ENCODE results near the gene ZNF469. TPM values are rescaled to one million over a fixed set of nuclear protein-coding genes. Genes with fewer than 3 reads are reported as not detected.

The ZNF469 gene
- total and polyA plus RNA-seq, 2 of the 13 experiments (the other 11 are each of a cell fraction or from before 2014, with no cell fraction given) = not detected

DNA sequence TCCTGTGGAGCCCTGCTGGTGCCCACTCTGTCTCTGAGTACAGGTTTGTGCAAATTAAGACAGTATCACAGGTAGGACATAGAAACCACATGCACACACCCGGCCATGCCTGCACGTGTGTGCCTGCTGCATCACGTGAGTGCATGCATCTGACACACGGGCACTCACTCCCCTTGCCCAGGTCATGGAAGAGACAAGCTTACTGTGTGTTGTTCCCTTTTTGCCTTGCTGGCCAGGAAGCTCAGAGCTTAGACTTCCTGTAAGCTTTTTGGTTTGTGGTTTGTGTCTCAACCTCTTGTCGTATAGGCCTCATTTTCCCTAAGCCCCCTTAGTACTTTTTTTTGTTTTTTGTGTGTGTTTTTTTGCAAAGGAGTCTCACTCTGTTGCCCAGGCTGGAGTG is 25.0 kb downstream of the ZNF469 start (continued):
- TF ChIP-seq NFKBIZ (CRISPR knock-in tag; IDR thresholded peaks at IDR 0.05) = no peak

DNA sequence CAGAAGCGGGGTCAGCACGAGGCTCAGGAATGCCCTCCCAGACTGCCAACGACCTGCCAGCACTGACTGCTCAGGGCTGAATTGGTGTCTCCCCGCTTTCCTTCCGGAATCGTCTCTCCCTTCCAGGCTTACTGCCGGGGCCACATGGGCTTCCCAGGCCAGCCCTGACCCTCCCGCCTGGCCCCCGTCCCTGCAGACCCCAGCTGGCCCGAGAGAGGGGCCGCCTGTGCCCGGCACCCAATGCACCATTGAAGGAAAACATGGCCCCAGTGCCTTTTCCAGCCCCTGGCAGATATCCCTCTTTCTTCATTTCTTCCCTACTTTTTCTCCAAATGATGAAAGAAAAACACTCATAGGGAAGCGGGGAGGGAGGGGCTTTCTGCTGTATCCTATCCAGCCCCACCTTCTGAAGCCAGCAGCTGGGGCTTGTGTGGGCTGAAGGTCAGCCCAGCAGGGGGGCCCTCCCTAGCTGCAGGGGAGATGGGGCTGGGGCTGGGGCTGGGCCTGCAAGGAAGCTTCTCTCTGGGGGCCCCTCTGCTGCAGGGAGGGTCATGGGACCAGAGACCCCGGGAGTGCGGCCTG is 25.9 kb downstream of the ZNF469 start:
- no peak for TF ChIP-seq TCF7 (IDR thresholded peaks at IDR 0.05; ENCODE audit: low read depth)
- no peak for TF ChIP-seq MIXL1 (CRISPR knock-in tag; IDR thresholded peaks at IDR 0.05)
- no peak for TF ChIP-seq ZNF224 (CRISPR knock-in tag; IDR thresholded peaks at IDR 0.05)
- no peak for TF ChIP-seq FLYWCH1 (CRISPR knock-in tag; IDR thresholded peaks at IDR 0.05)
- no peak for TF ChIP-seq ZNF792 (CRISPR knock-in tag; IDR thresholded peaks at IDR 0.05)
- TF ChIP-seq ZSCAN31 (CRISPR knock-in tag; IDR thresholded peaks at IDR 0.05; ENCODE audit: low read depth) = no peak
- in situ Hi-C loops (cut with HindIII; ENCODE audit: extremely low pct_ligation_motif_present, low pct_unique_long_range_greater_than_20kb) (no loop called here), intact Hi-C loops (cut with micrococcal nuclease; ENCODE audit: unreplicated experiment) (no loop called here)
- no TSS peak for BruUV-seq (replicated peaks)
- Histone ChIP-seq H3K27me3 (ENCODE audit: control insufficient read depth in 1 of 2, insufficient read depth in 2 of 2, low read length in 2 of 2) (peaks cover 24 to 69% of the 10 kb centered on the region in 2 experiments), H3K4me3 (replicated peaks in 1 of 3; ENCODE audit: insufficient read depth in 1 of 3, low read depth in 2 of 3, low read length in 3 of 3) (no peak overlapping the region), H3K27ac (ENCODE audit: extremely low read length, insufficient read depth, low read length) (no peak overlapping the region), H3K79me2 (ENCODE audit: insufficient read depth, low read length) (no peaks in the 10 kb centered on the region), H3K9me3 (ENCODE audit: low read length) (no peaks in the 10 kb centered on the region), H3K36me3 (replicated peaks in 1 of 2; ENCODE audit: control insufficient read depth in 1 of 2, insufficient read depth in 2 of 2, low read length in 2 of 2) (no peaks in the 10 kb centered on the region), H4K20me1 (ENCODE audit: insufficient read depth, low read length) (no peaks in the 10 kb centered on the region; the same call in 1 of the 2 replicates), H3K4me2 (ENCODE audit: low read depth, low read length) (no peak overlapping the region), H3K9ac (ENCODE audit: insufficient read depth, low read depth, low read length) (no peak overlapping the region), H3K4me1 (ENCODE audit: insufficient read depth, low read length) (no peaks in the 10 kb centered on the region), H2AFZ (ENCODE audit: low read length) (no peak overlapping the region)
- DNase-seq (ENCODE audit: low spot score) (no peak), ATAC-seq (no peak), FAIRE-seq (no peak)
- CTCF ChIA-PET (ENCODE audit: low intra/inter-chr PET ratio, low total read pairs) = no interaction called here
- POLR2A ChIA-PET = no interaction called here
- WGBS (ENCODE audit: low lambda C conversion rate) = 45% methylated on average over 14 of the region's 15 CpGs

DNA sequence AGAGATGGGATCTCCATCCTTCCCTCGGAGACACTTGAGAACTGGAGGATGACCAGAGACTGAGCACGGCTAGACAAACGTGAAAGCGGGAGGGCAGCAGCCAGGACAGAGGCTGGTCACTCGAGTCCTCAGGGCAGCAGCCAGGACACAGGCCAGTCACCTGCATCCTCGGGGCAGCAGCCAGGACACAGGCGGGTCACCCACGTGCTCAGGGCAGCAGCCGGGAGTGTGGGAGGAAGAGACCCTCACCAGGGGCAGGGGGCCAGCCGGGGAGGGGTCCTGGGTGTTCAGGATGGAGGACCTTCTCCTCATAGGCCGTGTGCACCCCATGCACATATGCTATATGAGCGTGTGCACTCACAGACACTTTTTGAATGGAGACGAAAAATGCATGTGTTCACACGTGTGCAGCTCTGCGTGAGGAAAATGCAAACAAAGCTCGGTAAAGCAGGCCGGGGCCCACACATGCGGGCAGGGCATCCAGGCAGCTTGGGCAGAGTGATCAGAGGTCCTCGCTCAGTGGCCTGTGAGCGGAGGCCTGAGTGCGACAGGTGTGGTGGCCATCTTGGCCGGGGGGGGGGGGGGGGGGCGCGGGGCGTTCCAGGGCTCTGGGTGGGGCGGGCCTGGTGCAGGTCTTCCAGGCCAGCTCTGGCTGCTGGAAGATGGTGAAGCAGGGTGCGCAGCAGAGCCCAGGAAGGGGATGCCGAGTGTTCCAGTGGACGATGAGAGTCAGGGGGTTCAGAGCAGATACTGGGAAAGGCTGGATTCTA is 26.7 kb downstream of the ZNF469 start:
- WGBS (ENCODE audit: low lambda C conversion rate) = 29% methylated on average over 26 of the region's 29 CpGs
- Histone ChIP-seq H4K20me1 (ENCODE audit: insufficient read depth, low read length) (no peaks in the 10 kb centered on the region; the same call in 1 of the 2 replicates), H3K79me2 (ENCODE audit: insufficient read depth, low read length) (no peaks in the 10 kb centered on the region), H2AFZ (ENCODE audit: low read length) (no peak overlapping the region), H3K27me3 (ENCODE audit: control insufficient read depth in 1 of 2, insufficient read depth in 2 of 2, low read length in 2 of 2) (peaks cover 25 to 69% of the 10 kb centered on the region in 2 experiments), H3K9ac (ENCODE audit: insufficient read depth, low read depth, low read length) (no peak overlapping the region), H3K27ac (ENCODE audit: extremely low read length, insufficient read depth, low read length) (no peak overlapping the region), H3K4me3 (replicated peaks in 1 of 3; ENCODE audit: insufficient read depth in 1 of 3, low read depth in 2 of 3, low read length in 3 of 3) (no peak overlapping the region), H3K36me3 (replicated peaks in 1 of 2; ENCODE audit: control insufficient read depth in 1 of 2, insufficient read depth in 2 of 2, low read length in 2 of 2) (no peaks in the 10 kb centered on the region), H3K4me2 (ENCODE audit: low read depth, low read length) (no peak overlapping the region), H3K9me3 (ENCODE audit: low read length) (no peaks in the 10 kb centered on the region), H3K4me1 (ENCODE audit: insufficient read depth, low read length) (no peaks in the 10 kb centered on the region)
- DNase-seq (ENCODE audit: low spot score) = no peak
- POLR2A ChIA-PET = no interaction called here
- in situ Hi-C loops (cut with HindIII; ENCODE audit: extremely low pct_ligation_motif_present, low pct_unique_long_range_greater_than_20kb) = no loop called here
- ATAC-seq = no peak
- TF ChIP-seq MEIS1 (CRISPR knock-in tag; IDR thresholded peaks at IDR 0.05; ENCODE audit: borderline replicate concordance) (no peak), ELF1 (CRISPR knock-in tag; IDR thresholded peaks at IDR 0.05) (no peak)
- TF ChIP-seq, protein P1, sequence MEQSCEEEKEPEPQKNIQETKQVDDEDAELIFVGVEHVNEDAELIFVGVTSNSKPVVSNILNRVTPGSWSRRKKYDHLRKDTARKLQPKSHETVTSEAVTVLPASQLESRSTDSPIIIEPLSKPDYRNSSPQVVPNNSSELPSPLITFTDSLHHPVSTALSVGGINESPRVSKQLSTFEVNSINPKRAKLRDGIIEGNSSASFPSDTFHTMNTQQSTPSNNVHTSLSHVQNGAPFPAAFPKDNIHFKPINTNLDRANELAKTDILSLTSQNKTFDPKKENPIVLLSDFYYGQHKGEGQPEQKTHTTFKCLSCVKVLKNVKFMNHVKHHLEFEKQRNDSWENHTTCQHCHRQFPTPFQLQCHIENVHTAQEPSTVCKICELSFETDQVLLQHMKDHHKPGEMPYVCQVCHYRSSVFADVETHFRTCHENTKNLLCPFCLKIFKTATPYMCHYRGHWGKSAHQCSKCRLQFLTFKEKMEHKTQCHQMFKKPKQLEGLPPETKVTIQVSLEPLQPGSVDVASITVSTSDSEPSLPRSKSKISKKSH (CRISPR knock-in tag; IDR thresholded peaks at IDR 0.05; ENCODE audit: borderline replicate concordance) = 0 out of 2 replicates have a peak, but pooled peaks have one; percentile 37
- no peak for FAIRE-seq
- CTCF ChIA-PET (ENCODE audit: low intra/inter-chr PET ratio, low total read pairs) = no interaction called here
- intact Hi-C loops (cut with micrococcal nuclease; ENCODE audit: unreplicated experiment) = no loop called here
- BruUV-seq (replicated peaks) = no TSS peak
